Keratinocyte (primary cell): ENCODE results near the gene TMEM39B. TPM values are rescaled to one million over a fixed set of nuclear protein-coding genes. Genes with fewer than 3 reads are reported as not detected.
"Not testable (repeated sequence)": the region's sequence is repeated elsewhere in the genome, so short reads cannot be mapped to it uniquely, and the experiment has no call there.

Experiments
- DNase-seq: peaks from one replicate; pipeline ENCODE4 v3.0.0-alpha.2; 2011; ENCODE audit warnings: low read depth, missing footprints, low spot score
- FAIRE-seq: peaks from 2 replicates; lab custom pipeline; 2011; peaks lifted over from hg19 to GRCh38; lab: Jason Lieb, UNC
- H2AFZ ChIP-seq: 2 replicates; pipeline ENCODE4 v1.6.0; 2012; ENCODE audit warnings: low read length, control low read depth, inconsistent platforms; ENCODE audit not compliant: control insufficient read depth
- H3K27ac ChIP-seq: 2 replicates; pipeline ENCODE4 v1.5.1; 2011; ENCODE audit warnings: low read length; ENCODE audit not compliant: control insufficient read depth, insufficient read depth
- H3K27me3 ChIP-seq: 3 replicates; pipeline ENCODE4 v1.6.0; 2011; ENCODE audit warnings: low read length; ENCODE audit not compliant: control insufficient read depth, insufficient read depth; ENCODE audit errors: extremely low read depth
- H3K36me3 ChIP-seq, 2 experiments: 2 replicates in 1 of 2; 3 replicates in 1 of 2; pipeline ENCODE4 v1.5.1; 2011; ENCODE audit warnings: low read length in 2 of 2, mild to moderate bottlenecking in 1 of 2; ENCODE audit not compliant: control insufficient read depth in 2 of 2, insufficient read depth in 2 of 2; ENCODE audit errors: extremely low read depth in 1 of 2
- H3K4me1 ChIP-seq: 3 replicates; pipeline ENCODE4 v1.5.1; 2011; ENCODE audit warnings: low read length; ENCODE audit not compliant: control insufficient read depth, insufficient read depth; ENCODE audit errors: extremely low read depth
- H3K4me2 ChIP-seq: 3 replicates; pipeline ENCODE4 v1.6.0; 2011; ENCODE audit warnings: low read depth, low read length; ENCODE audit not compliant: control insufficient read depth, insufficient read depth; ENCODE audit errors: extremely low read depth
- H3K4me3 ChIP-seq, 3 experiments: fragments of 200-600 bp in 1 of 3; sonication (generic) in 1 of 3; 2 replicates in 2 of 3; 3 replicates in 1 of 3; pipeline ENCODE4 v1.5.1; 2011 to 2016; ENCODE audit warnings: low read length in 3 of 3, mild to moderate bottlenecking in 3 of 3, control low read depth in 2 of 3, inconsistent platforms in 1 of 3, low read depth in 1 of 3, mixed read lengths in 1 of 3, mixed run types in 1 of 3, moderate library complexity in 1 of 3; ENCODE audit not compliant: control insufficient read depth in 2 of 3, insufficient read depth in 2 of 3; ENCODE audit errors: extremely low read depth in 1 of 3
- H3K79me2 ChIP-seq: 2 replicates; pipeline ENCODE4 v1.6.0; 2012; ENCODE audit warnings: low read length; ENCODE audit not compliant: control insufficient read depth, insufficient read depth
- H3K9ac ChIP-seq: 3 replicates; pipeline ENCODE4 v1.6.0; 2011; ENCODE audit warnings: low read length; ENCODE audit not compliant: control insufficient read depth, insufficient read depth; ENCODE audit errors: extremely low read depth
- H3K9me1 ChIP-seq: 3 replicates; pipeline ENCODE4 v1.6.0; 2011; ENCODE audit warnings: low read length; ENCODE audit not compliant: control insufficient read depth, insufficient read depth; ENCODE audit errors: extremely low read depth
- H3K9me3 ChIP-seq: 2 replicates; pipeline ENCODE4 v1.5.1; 2012; ENCODE audit warnings: low read depth, low read length; ENCODE audit not compliant: control insufficient read depth
- H4K20me1 ChIP-seq: 3 replicates; pipeline ENCODE4 v1.6.0; 2011; ENCODE audit warnings: low read length; ENCODE audit not compliant: control insufficient read depth, insufficient read depth; ENCODE audit errors: extremely low read depth
- EZH2 ChIP-seq: IDR thresholded peaks from one replicate; pipeline ENCODE4 v1.6.1; 2012; ENCODE audit warnings: inconsistent platforms, mild to moderate bottlenecking, low read length, moderate library complexity
- dilution Hi-C: fragments of 300-500 bp; cut with MboI; formaldehyde crosslinking; loops from one replicate; pipeline ENCODE4 v1.7.0; 2020; ENCODE audit warnings: low sequenced_read_pairs; ENCODE audit not compliant: extremely low pct_ligation_motif_present
- polyA plus RNA-seq, 5 experiments: library from polyadenylated mRNA; depleted of rRNA in 3 of 5; stranded (reverse) in 3 of 5; stranded (forward) in 1 of 5; unstranded in 1 of 5; fragments of >200 nt; gene quantifications; 1 replicate in 1 of 5; 2 replicates in 3 of 5; 3 replicates in 1 of 5; pipeline versions ENCODE4 v1.2.1 to v1.2.3, GENCODE V29; 2011 to 2012; ENCODE audit warnings: missing spikeins in 2 of 5, low read depth in 1 of 5, low replicate concordance in 1 of 5
- TF ChIP-seq, protein P1 (sequence below), 3 experiments: IDR thresholded peaks in 1 of 3; conservative IDR thresholded peaks in 1 of 3; optimal IDR thresholded peaks in 1 of 3; 2 replicates in 2 of 3; 3 replicates in 1 of 3; pipeline versions ENCODE3 to v1.5.1; 2011; ENCODE audit warnings: low read length in 3 of 3, mild to moderate bottlenecking in 3 of 3, moderate library complexity in 2 of 3, control low read depth in 1 of 3, inconsistent platforms in 1 of 3; ENCODE audit not compliant: insufficient read depth in 2 of 3; ENCODE audit errors: extremely low read depth in 1 of 3

TMEM39B gene
- polyA plus RNA-seq, 1 donor (not counting 4 experiments of a cell fraction or from before 2014, with no cell fraction given): 6.8 TPM

GRCh38 chr1:32111789-32112188 lies 39.0 kb downstream of the TMEM39B start:
- Histone ChIP-seq H3K4me3 (peak overlapping the region in 1 of 3 experiments; percentile 0), H3K9me1 (peaks cover 8% of the 10 kb centered on the region), H3K4me1 (peaks cover 16% of the 10 kb centered on the region), H3K27me3 (no peaks in the 10 kb centered on the region), H3K79me2 (peaks cover 84% of the 10 kb centered on the region), H2AFZ (no peak overlapping the region), H3K27ac (no peak overlapping the region), H3K4me2 (peak overlapping the region; percentile 71), H4K20me1 (peaks cover 11% of the 10 kb centered on the region), H3K9ac (no peak overlapping the region), H3K9me3 (no peaks in the 10 kb centered on the region), H3K36me3 (peaks cover 0 to 4% of the 10 kb centered on the region in 2 experiments)
- FAIRE-seq: no peak
- dilution Hi-C loops: no loop called here
- no peak for DNase-seq
- TF ChIP-seq, protein P1, sequence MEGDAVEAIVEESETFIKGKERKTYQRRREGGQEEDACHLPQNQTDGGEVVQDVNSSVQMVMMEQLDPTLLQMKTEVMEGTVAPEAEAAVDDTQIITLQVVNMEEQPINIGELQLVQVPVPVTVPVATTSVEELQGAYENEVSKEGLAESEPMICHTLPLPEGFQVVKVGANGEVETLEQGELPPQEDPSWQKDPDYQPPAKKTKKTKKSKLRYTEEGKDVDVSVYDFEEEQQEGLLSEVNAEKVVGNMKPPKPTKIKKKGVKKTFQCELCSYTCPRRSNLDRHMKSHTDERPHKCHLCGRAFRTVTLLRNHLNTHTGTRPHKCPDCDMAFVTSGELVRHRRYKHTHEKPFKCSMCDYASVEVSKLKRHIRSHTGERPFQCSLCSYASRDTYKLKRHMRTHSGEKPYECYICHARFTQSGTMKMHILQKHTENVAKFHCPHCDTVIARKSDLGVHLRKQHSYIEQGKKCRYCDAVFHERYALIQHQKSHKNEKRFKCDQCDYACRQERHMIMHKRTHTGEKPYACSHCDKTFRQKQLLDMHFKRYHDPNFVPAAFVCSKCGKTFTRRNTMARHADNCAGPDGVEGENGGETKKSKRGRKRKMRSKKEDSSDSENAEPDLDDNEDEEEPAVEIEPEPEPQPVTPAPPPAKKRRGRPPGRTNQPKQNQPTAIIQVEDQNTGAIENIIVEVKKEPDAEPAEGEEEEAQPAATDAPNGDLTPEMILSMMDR (optimal IDR thresholded peaks at IDR 0.05 in 1 of 3, IDR thresholded peaks at IDR 0.05 in 1 of 3, conservative IDR thresholded peaks at IDR 0.05 in 1 of 3; ENCODE audit: extremely low read depth in 1 of 3, insufficient read depth in 2 of 3, low read length in 3 of 3): no peak
- TF ChIP-seq EZH2: no peak

GRCh38 chr1:32112806-32113375 lies 40.2 kb downstream of the TMEM39B start:
- Histone ChIP-seq H3K27me3 (no peaks in the 10 kb centered on the region), H3K9ac (no peak overlapping the region), H3K27ac (no peak overlapping the region), H3K79me2 (peaks cover 93% of the 10 kb centered on the region), H2AFZ (no peak overlapping the region), H3K9me3 (no peaks in the 10 kb centered on the region), H4K20me1 (peaks cover 11% of the 10 kb centered on the region), H3K36me3 (peaks cover 0 to 4% of the 10 kb centered on the region in 2 experiments), H3K4me2 (no peak overlapping the region), H3K9me1 (peaks cover 8% of the 10 kb centered on the region), H3K4me3 (no peak overlapping the region), H3K4me1 (peaks cover 16% of the 10 kb centered on the region)
- FAIRE-seq (no peak), DNase-seq (no peak)
- no peak for TF ChIP-seq EZH2
- TF ChIP-seq, protein P1 (optimal IDR thresholded peaks at IDR 0.05 in 1 of 3, IDR thresholded peaks at IDR 0.05 in 1 of 3, conservative IDR thresholded peaks at IDR 0.05 in 1 of 3; ENCODE audit: extremely low read depth in 1 of 3, insufficient read depth in 2 of 3, low read length in 3 of 3): no peak
- dilution Hi-C loops: no loop called here

DNA sequence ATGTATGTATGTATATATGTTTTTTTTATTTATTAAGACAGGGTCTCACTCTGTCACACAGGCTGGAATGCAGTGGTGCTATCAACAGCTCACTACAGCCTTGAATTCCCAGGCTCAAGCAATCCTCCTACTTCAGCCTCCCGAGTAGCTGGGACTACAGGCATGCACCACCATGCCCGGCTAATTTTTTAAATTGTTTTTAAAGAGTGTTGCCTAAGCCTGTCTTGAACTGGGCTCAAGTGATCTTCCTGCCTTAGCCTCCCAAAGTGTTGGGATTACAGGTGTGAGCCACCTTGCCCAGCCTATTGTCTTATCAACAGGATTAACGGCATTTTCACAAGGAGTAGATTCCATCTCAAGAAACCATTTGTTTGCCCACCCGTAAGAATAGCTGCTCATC lies 40.7 kb downstream of the TMEM39B start:
- H3K4me3 ChIP-seq, H3K27ac ChIP-seq, FAIRE-seq, H2AFZ ChIP-seq, H3K4me2 ChIP-seq, H3K36me3 ChIP-seq, dilution Hi-C loops, H3K9ac ChIP-seq, DNase-seq, H3K27me3 ChIP-seq, H3K9me1 ChIP-seq, H3K9me3 ChIP-seq: not testable (repeated sequence)
- peaks cover 16% of the 10 kb centered on the region for H3K4me1 ChIP-seq
- peaks cover 94% of the 10 kb centered on the region for H3K79me2 ChIP-seq
- peaks cover 11% of the 10 kb centered on the region for H4K20me1 ChIP-seq
